Measurements from ENCODE around the gene ELL2. TPM values are rescaled to one million over a fixed set of nuclear protein-coding genes. Genes with fewer than 3 reads are reported as not detected.

Gene ELL2
- polyA plus RNA-seq, 1 donor from 2014 or later = 1.4 TPM

DNA sequence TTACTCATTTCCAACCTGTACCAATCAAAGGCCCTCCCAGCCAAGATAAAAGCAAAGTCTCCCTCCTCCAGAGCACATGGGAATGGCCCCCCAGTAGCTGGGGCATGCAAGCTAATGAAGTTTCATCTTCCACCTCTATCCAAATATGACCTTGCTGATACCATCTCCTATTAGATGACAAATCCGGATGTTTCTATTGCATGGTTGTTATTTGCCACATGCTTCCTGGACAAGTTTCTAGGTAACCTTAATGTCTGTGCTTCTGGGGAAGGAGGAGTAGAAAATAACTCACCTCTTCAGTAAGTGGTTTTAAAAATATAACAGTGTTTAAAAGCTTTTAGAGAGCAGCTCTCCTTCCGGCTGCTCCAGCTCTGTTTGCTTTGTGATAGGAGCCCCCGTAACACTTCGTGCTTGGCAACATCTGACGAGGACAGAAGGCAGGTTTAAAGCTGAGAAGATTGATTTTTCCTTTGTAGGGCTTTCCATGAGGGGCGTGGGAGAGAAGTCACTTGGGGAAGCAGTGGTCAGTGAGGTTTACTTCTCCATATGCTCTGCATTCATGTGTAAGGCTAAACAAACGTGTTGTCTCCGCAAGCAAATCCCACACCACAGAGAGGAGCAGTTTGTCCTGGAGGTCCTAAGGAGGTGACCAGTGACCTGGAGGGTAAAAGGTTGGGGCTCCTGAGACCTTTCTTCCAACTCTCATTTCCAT is 98.8 kb downstream of the ELL2 start:
- no peak overlapping the region for H3K27ac ChIP-seq (ENCODE audit: low read length)
- no peaks in the 10 kb centered on the region for H3K36me3 ChIP-seq (ENCODE audit: insufficient read depth, low read length)
- no peaks in the 10 kb centered on the region for H3K9me2 ChIP-seq (ENCODE audit: insufficient read depth, low read length)

DNA sequence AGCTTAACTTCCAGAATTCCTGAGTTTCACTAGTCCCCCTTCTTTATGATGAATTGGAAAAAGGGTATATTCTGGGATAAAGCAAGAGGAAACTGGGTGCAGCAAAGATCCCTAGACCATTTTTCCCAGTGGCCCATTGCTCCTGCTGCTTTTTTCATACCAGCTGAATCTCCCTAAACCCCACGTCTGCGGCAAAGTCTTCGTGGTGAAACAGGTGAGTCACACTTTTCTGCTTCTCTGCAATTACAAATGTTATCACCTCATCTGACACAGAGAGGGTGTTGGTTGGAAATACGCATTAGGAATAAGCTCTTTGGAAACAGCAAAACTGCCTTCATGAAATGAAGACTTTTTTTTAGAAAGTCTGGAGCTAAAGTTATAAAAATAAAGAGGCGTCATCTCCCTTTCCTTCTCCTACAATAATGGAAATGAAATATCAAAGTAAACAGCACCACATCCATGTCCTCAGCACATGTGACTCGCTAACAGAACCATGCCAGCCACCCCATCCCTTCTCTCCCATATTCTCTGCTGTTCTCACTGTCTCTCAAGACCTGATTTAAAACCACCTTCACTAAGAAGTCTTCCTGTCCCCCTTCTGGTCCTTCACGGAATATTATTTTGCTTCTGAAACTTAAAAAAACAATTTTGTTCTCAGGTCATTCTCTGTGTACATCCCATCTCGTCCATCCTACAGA is 99.6 kb downstream of the ELL2 start:
- H2AFZ ChIP-seq (ENCODE audit: low read depth, low read length) = no peak overlapping the region
- H3K9ac ChIP-seq (ENCODE audit: low read length) = no peak overlapping the region
- no peak overlapping the region for H3K4me2 ChIP-seq (ENCODE audit: low read length)
- no peaks in the 10 kb centered on the region for H3K79me2 ChIP-seq (replicated peaks; ENCODE audit: insufficient read depth, low read length)
- no peaks in the 10 kb centered on the region for H4K20me1 ChIP-seq (ENCODE audit: insufficient read depth)
- H3K27me3 ChIP-seq (ENCODE audit: insufficient read depth, low read depth, low read length) = no peaks in the 10 kb centered on the region
- H3K9me3 ChIP-seq (ENCODE audit: low read length) = no peaks in the 10 kb centered on the region
- H3K27ac ChIP-seq (ENCODE audit: low read length) = no peak overlapping the region
- no peaks in the 10 kb centered on the region for H3F3A ChIP-seq (ENCODE audit: insufficient read depth, low read length, poor library complexity, severe bottlenecking)
- no peaks in the 10 kb centered on the region for H3K9me2 ChIP-seq (ENCODE audit: insufficient read depth, low read length)
- no peaks in the 10 kb centered on the region for H3K36me3 ChIP-seq (ENCODE audit: insufficient read depth, low read length)
- no peak for TF ChIP-seq RAD21 (conservative IDR thresholded peaks at IDR 0.05)
- no peak for TF ChIP-seq EP300 (conservative IDR thresholded peaks at IDR 0.05; ENCODE audit: poor library complexity, severe bottlenecking)
- no peak for TF ChIP-seq SMC3 (conservative IDR thresholded peaks at IDR 0.05; ENCODE audit: poor library complexity)
- no peak for TF ChIP-seq MXI1 (conservative IDR thresholded peaks at IDR 0.05; ENCODE audit: poor library complexity, severe bottlenecking)
- no peak for TF ChIP-seq REST (IDR thresholded peaks at IDR 0.05; ENCODE audit: borderline replicate concordance)
- no peak for TF ChIP-seq POLR2AphosphoS5 (IDR thresholded peaks at IDR 0.05)
- no peak for TF ChIP-seq TAF1 (IDR thresholded peaks at IDR 0.05; ENCODE audit: low read depth)
- no peak overlapping the region for H3K4me3 ChIP-seq (ENCODE audit: low read length)

More for the DNA sequence above, 98.8 kb downstream of the ELL2 start:
- Histone ChIP-seq H3K9me3 (ENCODE audit: low read length) (no peaks in the 10 kb centered on the region), H2AFZ (ENCODE audit: low read depth, low read length) (no peak overlapping the region), H3K9ac (ENCODE audit: low read length) (no peak overlapping the region), H3F3A (ENCODE audit: insufficient read depth, low read length, poor library complexity, severe bottlenecking) (no peaks in the 10 kb centered on the region), H3K4me2 (ENCODE audit: low read length) (no peak overlapping the region), H3K4me3 (ENCODE audit: low read length) (no peak overlapping the region), H3K27me3 (ENCODE audit: insufficient read depth, low read depth, low read length) (no peaks in the 10 kb centered on the region), H3K79me2 (replicated peaks; ENCODE audit: insufficient read depth, low read length) (no peaks in the 10 kb centered on the region), H4K20me1 (ENCODE audit: insufficient read depth) (no peaks in the 10 kb centered on the region)
- TF ChIP-seq TAF1 (IDR thresholded peaks at IDR 0.05; ENCODE audit: low read depth) (no peak), EZH2 (IDR thresholded peaks at IDR 0.05; ENCODE audit: borderline replicate concordance, insufficient read depth, low read length, poor library complexity, severe bottlenecking) (no peak), EP300 (conservative IDR thresholded peaks at IDR 0.05; ENCODE audit: poor library complexity, severe bottlenecking) (no peak), REST (IDR thresholded peaks at IDR 0.05; ENCODE audit: borderline replicate concordance) (no peak), RAD21 (conservative IDR thresholded peaks at IDR 0.05) (no peak), MXI1 (conservative IDR thresholded peaks at IDR 0.05; ENCODE audit: poor library complexity, severe bottlenecking) (no peak), SMC3 (conservative IDR thresholded peaks at IDR 0.05; ENCODE audit: poor library complexity) (no peak), POLR2AphosphoS5 (IDR thresholded peaks at IDR 0.05) (no peak)
- TF ChIP-seq, protein P1, sequence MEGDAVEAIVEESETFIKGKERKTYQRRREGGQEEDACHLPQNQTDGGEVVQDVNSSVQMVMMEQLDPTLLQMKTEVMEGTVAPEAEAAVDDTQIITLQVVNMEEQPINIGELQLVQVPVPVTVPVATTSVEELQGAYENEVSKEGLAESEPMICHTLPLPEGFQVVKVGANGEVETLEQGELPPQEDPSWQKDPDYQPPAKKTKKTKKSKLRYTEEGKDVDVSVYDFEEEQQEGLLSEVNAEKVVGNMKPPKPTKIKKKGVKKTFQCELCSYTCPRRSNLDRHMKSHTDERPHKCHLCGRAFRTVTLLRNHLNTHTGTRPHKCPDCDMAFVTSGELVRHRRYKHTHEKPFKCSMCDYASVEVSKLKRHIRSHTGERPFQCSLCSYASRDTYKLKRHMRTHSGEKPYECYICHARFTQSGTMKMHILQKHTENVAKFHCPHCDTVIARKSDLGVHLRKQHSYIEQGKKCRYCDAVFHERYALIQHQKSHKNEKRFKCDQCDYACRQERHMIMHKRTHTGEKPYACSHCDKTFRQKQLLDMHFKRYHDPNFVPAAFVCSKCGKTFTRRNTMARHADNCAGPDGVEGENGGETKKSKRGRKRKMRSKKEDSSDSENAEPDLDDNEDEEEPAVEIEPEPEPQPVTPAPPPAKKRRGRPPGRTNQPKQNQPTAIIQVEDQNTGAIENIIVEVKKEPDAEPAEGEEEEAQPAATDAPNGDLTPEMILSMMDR (IDR thresholded peaks at IDR 0.05; ENCODE audit: poor library complexity, severe bottlenecking) = no peak

Measured in neural cell (in vitro differentiated cells).